ENCODE results near the gene TMEM86A. TPM values are rescaled to one million over a fixed set of nuclear protein-coding genes. Genes with fewer than 3 reads are reported as not detected.
A peak's percentile ranks its signal among the peaks of the same experiment; 100 is the strongest.

The TMEM86A gene
- total and polyA plus RNA-seq, 12 donors = 1.8 to 22.7 (median 8.3) TPM

GRCh38 chr11:18727479-18728236 lies 29.1 kb downstream of the TMEM86A start:
- no peaks in the 10 kb centered on the region for H3K36me3 ChIP-seq (replicated peaks in 1 of 2)
- intact Hi-C loops (cut with DNase I) = loop anchor here in 1 of 2 donors (10.0 kb wide), 1 partner anchor 183 kb away; no protein-coding TSS in a partner anchor
- no peak for TF ChIP-seq POLR2A (IDR thresholded peaks at IDR 0.05)
- TF ChIP-seq, protein P1, sequence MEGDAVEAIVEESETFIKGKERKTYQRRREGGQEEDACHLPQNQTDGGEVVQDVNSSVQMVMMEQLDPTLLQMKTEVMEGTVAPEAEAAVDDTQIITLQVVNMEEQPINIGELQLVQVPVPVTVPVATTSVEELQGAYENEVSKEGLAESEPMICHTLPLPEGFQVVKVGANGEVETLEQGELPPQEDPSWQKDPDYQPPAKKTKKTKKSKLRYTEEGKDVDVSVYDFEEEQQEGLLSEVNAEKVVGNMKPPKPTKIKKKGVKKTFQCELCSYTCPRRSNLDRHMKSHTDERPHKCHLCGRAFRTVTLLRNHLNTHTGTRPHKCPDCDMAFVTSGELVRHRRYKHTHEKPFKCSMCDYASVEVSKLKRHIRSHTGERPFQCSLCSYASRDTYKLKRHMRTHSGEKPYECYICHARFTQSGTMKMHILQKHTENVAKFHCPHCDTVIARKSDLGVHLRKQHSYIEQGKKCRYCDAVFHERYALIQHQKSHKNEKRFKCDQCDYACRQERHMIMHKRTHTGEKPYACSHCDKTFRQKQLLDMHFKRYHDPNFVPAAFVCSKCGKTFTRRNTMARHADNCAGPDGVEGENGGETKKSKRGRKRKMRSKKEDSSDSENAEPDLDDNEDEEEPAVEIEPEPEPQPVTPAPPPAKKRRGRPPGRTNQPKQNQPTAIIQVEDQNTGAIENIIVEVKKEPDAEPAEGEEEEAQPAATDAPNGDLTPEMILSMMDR (IDR thresholded peaks at IDR 0.05) = peak; percentile 47 to 67 (median 60)
- no peak overlapping the region for H3K27ac ChIP-seq
- no peak overlapping the region for H3K4me3 ChIP-seq
- 55 to 67% (median 56%) methylated on average over 10 of the region's 10 CpGs for WGBS, 4 donors
- DNase-seq = peak in 6 of 7 donors; percentile 33 to 52 (median 42)
- no peaks in the 10 kb centered on the region for H3K9me3 ChIP-seq (replicated peaks in 1 of 3)
- H3K4me1 ChIP-seq (replicated peaks in 1 of 2) = no peaks in the 10 kb centered on the region
- H3K27me3 ChIP-seq = no peaks in the 10 kb centered on the region

GRCh38 chr11:18728658-18729057 lies 30.1 kb downstream of the TMEM86A start:
- Histone ChIP-seq H3K4me1 (replicated peaks in 1 of 2) (no peaks in the 10 kb centered on the region), H3K36me3 (replicated peaks in 1 of 2) (no peaks in the 10 kb centered on the region), H3K9me3 (replicated peaks in 1 of 3) (no peaks in the 10 kb centered on the region), H3K4me3 (no peak overlapping the region), H3K27ac (no peak overlapping the region), H3K27me3 (no peaks in the 10 kb centered on the region)
- no peak for DNase-seq
- 89 to 98% (median 93%) methylated on average over 11 to 13 of the region's 13 CpGs for WGBS, 4 donors
- no peak for TF ChIP-seq POLR2A (IDR thresholded peaks at IDR 0.05)
- TF ChIP-seq, protein P1 (IDR thresholded peaks at IDR 0.05) = no peak
- intact Hi-C loops (cut with DNase I) = loop anchor here in 1 of 2 donors (10.0 kb wide), 1 partner anchor 184 kb away; no protein-coding TSS in a partner anchor

DNA sequence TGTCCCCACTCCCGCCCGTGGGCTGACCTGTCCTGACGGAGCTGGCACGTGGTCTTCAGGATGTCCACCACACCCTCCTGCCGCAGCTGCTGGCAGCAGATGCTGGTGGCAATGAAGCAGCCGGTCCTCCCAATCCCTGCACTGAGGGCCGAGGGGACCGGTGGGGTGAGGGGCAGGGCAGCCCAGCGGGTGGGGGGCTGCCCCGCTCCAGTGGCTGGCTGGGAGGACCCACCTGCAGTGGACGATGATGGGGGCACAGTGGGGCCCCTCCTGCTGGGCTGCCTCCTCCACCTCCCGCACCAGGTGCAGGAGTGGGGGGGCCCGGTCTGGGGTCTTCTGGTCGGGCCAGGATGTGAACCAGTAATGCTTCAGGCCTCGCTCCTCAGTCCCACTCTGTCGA lies 30.8 kb downstream of the TMEM86A start:
- Histone ChIP-seq H3K9me3 (replicated peaks in 1 of 3) (no peaks in the 10 kb centered on the region), H3K4me3 (no peak overlapping the region), H3K27me3 (no peaks in the 10 kb centered on the region), H3K4me1 (replicated peaks in 1 of 2) (no peaks in the 10 kb centered on the region), H3K27ac (no peak overlapping the region), H3K36me3 (replicated peaks in 1 of 2) (no peaks in the 10 kb centered on the region)
- TF ChIP-seq, protein P1 (IDR thresholded peaks at IDR 0.05) = no peak
- no peak for TF ChIP-seq POLR2A (IDR thresholded peaks at IDR 0.05)
- intact Hi-C loops (cut with DNase I) = loop anchor here in 1 of 2 donors (10.0 kb wide), 1 partner anchor 185 kb away; no protein-coding TSS in a partner anchor
- DNase-seq = no peak
- 87 to 91% (median 89%) methylated on average over 8 to 16 of the region's 16 CpGs for WGBS, 4 donors

DNA sequence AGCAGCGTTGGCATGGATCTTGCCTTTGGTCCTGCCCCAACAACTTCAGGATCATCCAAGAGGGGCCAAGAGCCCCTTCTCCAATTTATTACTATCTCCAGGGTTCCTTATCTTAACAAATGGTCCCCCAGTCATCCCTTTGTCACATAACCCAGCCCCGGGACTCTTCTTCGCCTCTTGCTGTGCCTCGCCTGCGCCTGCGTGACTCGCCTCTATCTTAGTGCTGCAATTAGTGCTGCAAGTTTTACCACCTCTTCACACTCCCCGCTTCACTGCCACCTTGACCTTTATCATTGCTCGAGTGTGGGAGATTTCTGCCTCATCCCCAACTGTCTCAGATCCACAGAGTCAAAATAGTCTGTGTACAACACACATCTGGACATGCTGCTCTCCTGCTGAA lies 31.4 kb downstream of the TMEM86A start:
- no peak for DNase-seq
- WGBS, 4 donors = 84 to 88% (median 86%) methylated on average over 9 of the region's 9 CpGs
- intact Hi-C loops (cut with DNase I) = no loop called here
- H3K9me3 ChIP-seq (replicated peaks in 1 of 3) = no peaks in the 10 kb centered on the region
- no peak for TF ChIP-seq POLR2A (IDR thresholded peaks at IDR 0.05)
- TF ChIP-seq, protein P1 (IDR thresholded peaks at IDR 0.05) = no peak
- no peaks in the 10 kb centered on the region for H3K27me3 ChIP-seq
- no peaks in the 10 kb centered on the region for H3K4me1 ChIP-seq (replicated peaks in 1 of 2)
- H3K27ac ChIP-seq = no peak overlapping the region
- H3K4me3 ChIP-seq = no peak overlapping the region
- no peaks in the 10 kb centered on the region for H3K36me3 ChIP-seq (replicated peaks in 1 of 2)
